GM12878 (cell line): ENCODE measurements around the gene LTC4S. TPM values are rescaled to one million over a fixed set of nuclear protein-coding genes. Genes with fewer than 3 reads are reported as not detected.
A peak's percentile ranks its signal among the peaks of the same experiment; 100 is the strongest.

ENCODE experiments used
- ATAC-seq: fragments of 200-7000 bp; cut with Tn5 transposase; 3 replicates; pipeline ENCODE4 v1.9.1; 2020; ENCODE audit warnings: mild to moderate bottlenecking, moderate library complexity
- BruUV-seq: library from RNA; stranded (reverse); fragments of 400-500 nt; replicated peaks from 2 replicates; lab custom pipeline; 2021; lab: Mats Ljungman, UMichigan
- CTCF ChIA-PET: fragments of 300-600 bp; sonication (Branson Sonifier 250); formaldehyde crosslinking; extraction: SDS; loops from one replicate; lab custom pipeline; 2021; ENCODE audit warnings: inconsistent platforms; lab: Yijun Ruan, JAX
- POLR2A ChIA-PET: fragments of 350-600 bp; formaldehyde crosslinking; extraction: SDS; loops from one replicate; lab custom pipeline; 2021; ENCODE audit warnings: inconsistent platforms; lab: Charles Lee
- RAD21 ChIA-PET: fragments of 300-600 bp; sonication (Branson Sonifier 250); formaldehyde crosslinking; loops from one replicate; lab custom pipeline; 2023; ENCODE audit warnings: antibody characterized with exemption; ENCODE audit not compliant: unreplicated experiment; lab: Charles Lee
- SMC1A ChIA-PET: fragments of 300-600 bp; sonication (Branson Sonifier 250); formaldehyde crosslinking; loops from one replicate; lab custom pipeline; 2023; ENCODE audit not compliant: unreplicated experiment, uncharacterized antibody; lab: Charles Lee
- DNase-seq: peaks from one replicate; pipeline ENCODE4 v3.0.0-alpha.2; 2011; ENCODE audit warnings: low read depth, low spot score
- FAIRE-seq: peaks from 3 replicates; lab custom pipeline; 2011; peaks lifted over from hg19 to GRCh38; lab: Jason Lieb, UNC
- H2AFZ ChIP-seq: 2 replicates; pipeline ENCODE4 v1.6.0; 2011; ENCODE audit warnings: low read depth, low read length, control low read depth; ENCODE audit not compliant: control insufficient read depth
- H3K27ac ChIP-seq: 2 replicates; pipeline ENCODE4 v1.5.1; 2011; ENCODE audit warnings: control low read depth; ENCODE audit not compliant: control insufficient read depth, insufficient read depth
- H3K27me3 ChIP-seq, 2 experiments: replicated peaks in 1 of 2; 2 replicates each; pipeline versions ENCODE4 v1.6.0 to v1.6.1; 2011; ENCODE audit warnings: low read length in 1 of 2; ENCODE audit not compliant: control insufficient read depth in 2 of 2, insufficient read depth in 2 of 2
- H3K36me3 ChIP-seq, 2 experiments: 2 replicates each; pipeline ENCODE4 v1.5.1; 2011; ENCODE audit warnings: low read length in 1 of 2; ENCODE audit not compliant: control insufficient read depth in 2 of 2, insufficient read depth in 2 of 2
- H3K4me1 ChIP-seq: 2 replicates; pipeline ENCODE4 v1.6.1; 2011; ENCODE audit warnings: mild to moderate bottlenecking, low read length, moderate library complexity, mixed read lengths; ENCODE audit not compliant: control insufficient read depth, insufficient read depth
- H3K4me2 ChIP-seq: 2 replicates; pipeline ENCODE4 v1.6.0; 2011; ENCODE audit warnings: control low read depth; ENCODE audit not compliant: control insufficient read depth, insufficient read depth
- H3K4me3 ChIP-seq: fragments of 200-600 bp; sonication (generic); 2 replicates; pipeline ENCODE4 v1.5.1; 2016
- H3K79me2 ChIP-seq: 2 replicates; pipeline ENCODE4 v1.6.0; 2011; ENCODE audit warnings: low read length; ENCODE audit not compliant: control insufficient read depth, insufficient read depth
- H3K9ac ChIP-seq: 2 replicates; pipeline ENCODE4 v1.8.0; 2011; ENCODE audit warnings: low read length, control low read depth, mixed read lengths; ENCODE audit not compliant: control insufficient read depth, insufficient read depth
- H3K9me3 ChIP-seq: replicated peaks from 3 replicates; pipeline ENCODE4 v1.5.1; 2011; ENCODE audit warnings: mild to moderate bottlenecking, low read length; ENCODE audit not compliant: control insufficient read depth, insufficient read depth
- H4K20me1 ChIP-seq: 2 replicates; pipeline ENCODE4 v1.6.0; 2011; ENCODE audit not compliant: control insufficient read depth, insufficient read depth
- BHLHE40 ChIP-seq, 2 experiments: fragments of 450-650 bp in 1 of 2; IDR thresholded peaks; 2 replicates each; pipeline ENCODE4 v1.6.1; 2011 to 2017; ENCODE audit warnings: low read depth in 2 of 2, borderline replicate concordance in 1 of 2, improper control_type of control experiment in 1 of 2, low read length in 1 of 2, mild to moderate bottlenecking in 1 of 2
- CREB1 ChIP-seq: IDR thresholded peaks from 2 replicates; pipeline ENCODE4 v1.6.1; 2012; ENCODE audit warnings: low read depth, mild to moderate bottlenecking, inconsistent platforms
- CREM ChIP-seq: IDR thresholded peaks from 2 replicates; pipeline ENCODE4 v1.6.1; 2014; ENCODE audit warnings: antibody characterized with exemption, low read depth
- DPF2 ChIP-seq: fragments of 450-650 bp; IDR thresholded peaks from 2 replicates; pipeline ENCODE4 v1.6.1; 2017; ENCODE audit warnings: mild to moderate bottlenecking
- GATAD2B ChIP-seq: fragments of 450-650 bp; conservative IDR thresholded peaks from 2 replicates; pipeline ENCODE4 v1.6.1; 2017; ENCODE audit warnings: low read depth, mild to moderate bottlenecking, moderate library complexity
- HDGF ChIP-seq: fragments of 450-650 bp; IDR thresholded peaks from 2 replicates; pipeline ENCODE4 v1.6.1; 2016; ENCODE audit warnings: antibody characterized with exemption
- IKZF1 ChIP-seq: fragments of 450-650 bp; conservative IDR thresholded peaks from 2 replicates; pipeline ENCODE4 v1.6.1; 2017; ENCODE audit warnings: antibody characterized with exemption, mild to moderate bottlenecking
- JUND ChIP-seq: IDR thresholded peaks from 2 replicates; pipeline ENCODE4 v1.6.1; 2012; ENCODE audit warnings: low read depth, mild to moderate bottlenecking, low read length, improper control_type of control experiment, moderate library complexity
- LARP7 ChIP-seq: fragments of 450-650 bp; IDR thresholded peaks from 2 replicates; pipeline ENCODE4 v1.6.1; 2017; ENCODE audit warnings: mild to moderate bottlenecking
- MEF2A ChIP-seq: IDR thresholded peaks from 2 replicates; pipeline ENCODE4 v1.6.1; 2011; ENCODE audit warnings: low read depth, mild to moderate bottlenecking, low read length, moderate library complexity; ENCODE audit not compliant: insufficient read depth
- NR2F1 ChIP-seq: fragments of 450-650 bp; conservative IDR thresholded peaks from 2 replicates; pipeline ENCODE4 v1.6.1; 2017; ENCODE audit warnings: mild to moderate bottlenecking
- POLR2A ChIP-seq: IDR thresholded peaks from 2 replicates; pipeline ENCODE4 v1.6.1; 2011; ENCODE audit warnings: low read depth, mild to moderate bottlenecking, low read length
- POU2F2 ChIP-seq: IDR thresholded peaks from 3 replicates; pipeline ENCODE4 v1.6.1; 2011; ENCODE audit warnings: low read depth, mild to moderate bottlenecking, low read length, borderline replicate concordance
- TCF12 ChIP-seq: IDR thresholded peaks from 2 replicates; pipeline ENCODE4 v1.6.1; 2011; ENCODE audit warnings: low read depth, mild to moderate bottlenecking, low read length
- TCF3 ChIP-seq: IDR thresholded peaks from 2 replicates; pipeline ENCODE4 v1.6.1; 2012; ENCODE audit warnings: low read depth, mild to moderate bottlenecking, low read length, borderline replicate concordance; ENCODE audit not compliant: insufficient read depth
- WRNIP1 ChIP-seq: IDR thresholded peaks from 2 replicates; pipeline ENCODE4 v1.6.1; 2011; ENCODE audit warnings: low read depth, low read length, improper control_type of control experiment, borderline replicate concordance
- WGBS: methylation state at CpG from one replicate; pipeline ENCODE4 v1.1.6; 2016; ENCODE audit warnings: low lambda C conversion rate; ENCODE audit not compliant: insufficient replicate concordance, insufficient coverage; ENCODE audit errors: missing lambda C conversion rate; 5-methylcytosine and 5-hydroxymethylcytosine counted together
- in situ Hi-C: fragments of 300-500 bp; cut with MboI; formaldehyde crosslinking; loops from 9 replicates; pipeline ENCODE4 v1.14.3; 2018; ENCODE audit warnings: mixed read lengths
- intact Hi-C: fragments of 100-400 bp; cut with micrococcal nuclease; formaldehyde crosslinking; loops from one replicate; pipeline ENCODE4 v1.14.2; 2022; ENCODE audit not compliant: unreplicated experiment
- polyA plus RNA-seq, 11 experiments: library from polyadenylated mRNA; depleted of rRNA in 4 of 11; unstranded in 6 of 11; stranded (reverse) in 5 of 11; fragments of >200 nt; fragmentation: Nextera tagmentation in 4 of 11; fragmentation: Illumina TruSeq in 1 of 11; extraction: Ambion mirVana in 4 of 11; extraction: Trizol in 1 of 11; gene quantifications; 1 replicate in 1 of 11; 2 replicates in 10 of 11; pipeline versions ENCODE4 v1.2.1 to v1.2.3, GENCODE V29; 2011 to 2016; ENCODE audit warnings: inconsistent platforms in 2 of 11, missing spikeins in 2 of 11, low read depth in 1 of 11
- total RNA-seq, 4 experiments: library from RNA; depleted of rRNA in 3 of 4; stranded (reverse); fragments of >200 nt in 3 of 4; fragmentation: Illumina TruSeq in 1 of 4; extraction: Trizol in 1 of 4; gene quantifications; 2 replicates each; pipeline versions ENCODE4 v1.2.1 to v1.2.3, GENCODE V29; 2013 to 2021
- TF ChIP-seq, protein P1 (sequence below): fragments of 450-650 bp; IDR thresholded peaks from 2 replicates; pipeline ENCODE4 v1.6.1; 2017; ENCODE audit warnings: mild to moderate bottlenecking, moderate library complexity
- TF ChIP-seq, protein P2 (sequence below): IDR thresholded peaks from 2 replicates; pipeline ENCODE4 v1.6.1; 2012; ENCODE audit warnings: low read depth, low read length, improper control_type of control experiment

The LTC4S gene
- total and polyA plus RNA-seq, 10 of the 15 experiments (the other 5 are each of a cell fraction or from before 2014, with no cell fraction given): 0.78 to 3.6 (median 1.8) TPM; not detected in 5

DNA sequence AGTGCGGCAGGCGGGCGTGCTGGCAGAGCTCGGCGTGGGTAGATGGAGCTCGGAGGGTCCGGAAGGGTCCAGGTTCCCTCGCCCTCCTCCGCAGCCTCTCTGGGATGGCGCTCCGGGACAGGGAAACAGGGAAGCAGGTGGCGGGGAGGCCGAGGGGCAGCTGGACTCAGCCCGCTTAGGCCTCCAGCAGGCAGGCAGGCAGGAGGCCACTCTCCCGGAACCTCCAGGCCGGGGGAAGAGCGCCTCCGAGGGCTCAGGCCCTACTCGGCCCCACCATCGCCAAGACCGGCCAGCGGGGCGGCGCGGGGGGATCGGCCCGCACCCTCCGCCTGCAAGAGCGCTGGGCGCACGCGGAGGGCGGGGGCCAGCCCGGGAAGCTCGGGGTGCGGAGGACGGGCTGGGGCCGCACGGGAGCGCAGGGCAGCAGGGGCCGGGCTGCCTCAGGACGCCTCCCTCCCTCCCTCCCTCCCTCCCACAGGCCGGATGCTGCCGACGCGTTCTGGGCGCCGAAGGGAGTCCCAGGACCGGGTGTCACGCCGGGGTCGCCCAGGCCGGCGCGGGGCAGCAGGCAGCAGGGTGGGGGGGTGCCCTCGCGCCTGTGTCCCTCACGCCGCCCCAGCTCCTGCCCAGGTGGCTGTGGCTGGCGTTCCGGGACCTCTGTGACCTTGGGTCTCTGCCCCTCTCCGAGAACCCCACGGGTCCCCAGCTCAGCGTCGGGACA, 11.9 kb downstream of the LTC4S start:
- Histone ChIP-seq H3K27me3 (no peaks in the 10 kb centered on the region), H3K36me3 (no peaks in the 10 kb centered on the region; a peak in 1 of 4 replicates), H4K20me1 (no peaks in the 10 kb centered on the region), H3K9ac (peak overlapping the region; percentile 77), H3K4me3 (peak overlapping the region; percentile 80), H3K9me3 (no peaks in the 10 kb centered on the region), H3K4me1 (peaks cover 16% of the 10 kb centered on the region), H3K27ac (peak overlapping the region; percentile 78), H2AFZ (peak overlapping the region; percentile 58), H3K79me2 (peaks cover 31% of the 10 kb centered on the region), H3K4me2 (peak overlapping the region; percentile 83)
- WGBS: 29% methylated on average over 35 of the region's 65 CpGs
- intact Hi-C loops: loop anchor here (2.0 to 5.0 kb wide), 2 partner anchors 53 to 102 kb away; partner anchors contain the start of genes MRNIP and TBC1D9B
- ChIA-PET CTCF (interaction anchor here (0.9 to 1.5 kb wide), 3 partner anchors 8 to 101 kb away, joined by 3 to 6 read pairs (median 4); partner anchors contain the start of gene SQSTM1), SMC1A (no interaction called here), RAD21 (interaction anchor here (0.5 to 1.7 kb wide), 6 partner anchors 15 to 101 kb away, joined by 3 to 6 read pairs (median 4); partner anchors contain the start of genes MRNIP and SQSTM1), POLR2A (interaction anchor here (0.6 to 1.4 kb wide), 6 partner anchors 12 to 470 kb away, joined by 3 to 9 read pairs (median 3); partner anchors contain the start of genes HNRNPH1 and LTC4S)
- no peak for FAIRE-seq
- BruUV-seq: no TSS peak
- ATAC-seq: peak; percentile 46
- in situ Hi-C loops: loop anchor here (25.0 kb wide), 1 partner anchor 1007 kb away; the partner anchor contains the start of gene MGAT1
- no peak for DNase-seq
- TF ChIP-seq IKZF1 (peak; percentile 47; the same call in 1 of the 2 replicates), NR2F1 (peak; percentile 72; the same call in 1 of the 2 replicates), JUND (no peak), DPF2 (peak; percentile 36; the same call in 1 of the 2 replicates), GATAD2B (peak; percentile 62; the same call in 1 of the 2 replicates), POU2F2 (0 out of 3 replicates have a peak, but pooled peaks have one; percentile 6), HDGF (peak; percentile 8; the same call in 1 of the 2 replicates), TCF3 (0 out of 2 replicates have a peak, but pooled peaks have one; percentile 54), LARP7 (peak; percentile 74), BHLHE40 (IDR thresholded peaks at IDR 0.05; ENCODE audit: borderline replicate concordance in 1 of 2, low read depth in 2 of 2, low read length in 1 of 2) (peak; percentile 29 to 87; a peak in 3 of 4 replicates), WRNIP1 (no peak), TCF12 (0 out of 2 replicates have a peak, but pooled peaks have one; percentile 30), POLR2A (peak; percentile 72), MEF2A (no peak), CREM (peak; percentile 65), CREB1 (peak; percentile 73; the same call in 1 of the 2 replicates)
- TF ChIP-seq, protein P1, sequence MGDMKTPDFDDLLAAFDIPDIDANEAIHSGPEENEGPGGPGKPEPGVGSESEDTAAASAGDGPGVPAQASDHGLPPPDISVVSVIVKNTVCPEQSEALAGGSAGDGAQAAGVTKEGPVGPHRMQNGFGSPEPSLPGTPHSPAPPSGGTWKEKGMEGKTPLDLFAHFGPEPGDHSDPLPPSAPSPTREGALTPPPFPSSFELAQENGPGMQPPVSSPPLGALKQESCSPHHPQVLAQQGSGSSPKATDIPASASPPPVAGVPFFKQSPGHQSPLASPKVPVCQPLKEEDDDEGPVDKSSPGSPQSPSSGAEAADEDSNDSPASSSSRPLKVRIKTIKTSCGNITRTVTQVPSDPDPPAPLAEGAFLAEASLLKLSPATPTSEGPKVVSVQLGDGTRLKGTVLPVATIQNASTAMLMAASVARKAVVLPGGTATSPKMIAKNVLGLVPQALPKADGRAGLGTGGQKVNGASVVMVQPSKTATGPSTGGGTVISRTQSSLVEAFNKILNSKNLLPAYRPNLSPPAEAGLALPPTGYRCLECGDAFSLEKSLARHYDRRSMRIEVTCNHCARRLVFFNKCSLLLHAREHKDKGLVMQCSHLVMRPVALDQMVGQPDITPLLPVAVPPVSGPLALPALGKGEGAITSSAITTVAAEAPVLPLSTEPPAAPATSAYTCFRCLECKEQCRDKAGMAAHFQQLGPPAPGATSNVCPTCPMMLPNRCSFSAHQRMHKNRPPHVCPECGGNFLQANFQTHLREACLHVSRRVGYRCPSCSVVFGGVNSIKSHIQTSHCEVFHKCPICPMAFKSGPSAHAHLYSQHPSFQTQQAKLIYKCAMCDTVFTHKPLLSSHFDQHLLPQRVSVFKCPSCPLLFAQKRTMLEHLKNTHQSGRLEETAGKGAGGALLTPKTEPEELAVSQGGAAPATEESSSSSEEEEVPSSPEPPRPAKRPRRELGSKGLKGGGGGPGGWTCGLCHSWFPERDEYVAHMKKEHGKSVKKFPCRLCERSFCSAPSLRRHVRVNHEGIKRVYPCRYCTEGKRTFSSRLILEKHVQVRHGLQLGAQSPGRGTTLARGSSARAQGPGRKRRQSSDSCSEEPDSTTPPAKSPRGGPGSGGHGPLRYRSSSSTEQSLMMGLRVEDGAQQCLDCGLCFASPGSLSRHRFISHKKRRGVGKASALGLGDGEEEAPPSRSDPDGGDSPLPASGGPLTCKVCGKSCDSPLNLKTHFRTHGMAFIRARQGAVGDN: peak; percentile 50; the same call in 1 of the 2 replicates
- TF ChIP-seq, protein P2, sequence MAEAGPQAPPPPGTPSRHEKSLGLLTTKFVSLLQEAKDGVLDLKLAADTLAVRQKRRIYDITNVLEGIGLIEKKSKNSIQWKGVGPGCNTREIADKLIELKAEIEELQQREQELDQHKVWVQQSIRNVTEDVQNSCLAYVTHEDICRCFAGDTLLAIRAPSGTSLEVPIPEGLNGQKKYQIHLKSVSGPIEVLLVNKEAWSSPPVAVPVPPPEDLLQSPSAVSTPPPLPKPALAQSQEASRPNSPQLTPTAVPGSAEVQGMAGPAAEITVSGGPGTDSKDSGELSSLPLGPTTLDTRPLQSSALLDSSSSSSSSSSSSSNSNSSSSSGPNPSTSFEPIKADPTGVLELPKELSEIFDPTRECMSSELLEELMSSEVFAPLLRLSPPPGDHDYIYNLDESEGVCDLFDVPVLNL: no peak
